ENCODE data around the gene ILKAP. TPM values are rescaled to one million over a fixed set of nuclear protein-coding genes. Genes with fewer than 3 reads are reported as not detected.

ILKAP gene
- total RNA-seq, 1 experiment from 2014 or later = 55.4 TPM

GRCh38 chr2:238235331-238235732, 31.8 kb upstream of the ILKAP start:
- H3K27me3 Mint-ChIP-seq (ENCODE audit: unreplicated experiment) = peaks cover 31% of the 10 kb centered on the region
- H3K36me3 Mint-ChIP-seq (ENCODE audit: insufficient read depth, unreplicated experiment) = peaks cover 30% of the 10 kb centered on the region
- intact Hi-C loops (cut with micrococcal nuclease; ENCODE audit: unreplicated experiment) = no loop called here
- no TSS peak for BruUV-seq (replicated peaks)
- H3K4me1 Mint-ChIP-seq (ENCODE audit: low read depth, unreplicated experiment) = peaks cover 12% of the 10 kb centered on the region
- H3K9me3 Mint-ChIP-seq (ENCODE audit: low read depth, unreplicated experiment) = no peaks in the 10 kb centered on the region
- TF ChIP-seq, protein P1, sequence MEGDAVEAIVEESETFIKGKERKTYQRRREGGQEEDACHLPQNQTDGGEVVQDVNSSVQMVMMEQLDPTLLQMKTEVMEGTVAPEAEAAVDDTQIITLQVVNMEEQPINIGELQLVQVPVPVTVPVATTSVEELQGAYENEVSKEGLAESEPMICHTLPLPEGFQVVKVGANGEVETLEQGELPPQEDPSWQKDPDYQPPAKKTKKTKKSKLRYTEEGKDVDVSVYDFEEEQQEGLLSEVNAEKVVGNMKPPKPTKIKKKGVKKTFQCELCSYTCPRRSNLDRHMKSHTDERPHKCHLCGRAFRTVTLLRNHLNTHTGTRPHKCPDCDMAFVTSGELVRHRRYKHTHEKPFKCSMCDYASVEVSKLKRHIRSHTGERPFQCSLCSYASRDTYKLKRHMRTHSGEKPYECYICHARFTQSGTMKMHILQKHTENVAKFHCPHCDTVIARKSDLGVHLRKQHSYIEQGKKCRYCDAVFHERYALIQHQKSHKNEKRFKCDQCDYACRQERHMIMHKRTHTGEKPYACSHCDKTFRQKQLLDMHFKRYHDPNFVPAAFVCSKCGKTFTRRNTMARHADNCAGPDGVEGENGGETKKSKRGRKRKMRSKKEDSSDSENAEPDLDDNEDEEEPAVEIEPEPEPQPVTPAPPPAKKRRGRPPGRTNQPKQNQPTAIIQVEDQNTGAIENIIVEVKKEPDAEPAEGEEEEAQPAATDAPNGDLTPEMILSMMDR (IDR thresholded peaks at IDR 0.05; ENCODE audit: unreplicated experiment) = no peak
- CTCF ChIA-PET = no interaction called here
- H3K27ac Mint-ChIP-seq (ENCODE audit: unreplicated experiment) = no peak overlapping the region
- no peak overlapping the region for H3K4me3 Mint-ChIP-seq (ENCODE audit: low read depth, unreplicated experiment)
- no peak for DNase-seq

DNA sequence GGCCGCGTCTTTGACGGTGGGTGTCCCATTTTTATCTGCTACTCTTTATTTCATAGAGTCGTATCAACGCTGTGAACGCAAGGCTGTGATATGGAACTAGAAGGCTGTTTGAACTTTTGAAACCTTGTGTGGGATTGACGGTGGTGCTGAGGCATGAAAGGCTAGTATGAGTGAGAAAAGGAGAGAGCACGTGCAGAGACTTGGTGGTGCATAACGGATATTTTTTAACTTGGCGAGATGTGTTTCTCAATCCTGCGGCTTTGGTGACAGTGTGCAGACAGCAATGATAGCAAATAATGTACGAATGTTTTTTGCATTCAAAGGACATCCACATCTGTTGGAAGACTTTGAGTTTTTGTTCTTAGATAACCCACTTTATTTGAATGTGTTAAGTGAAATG, 30.1 kb upstream of the ILKAP start:
- Mint-ChIP-seq H3K9me3 (ENCODE audit: low read depth, unreplicated experiment) (no peaks in the 10 kb centered on the region), H3K4me1 (ENCODE audit: low read depth, unreplicated experiment) (peaks cover 10% of the 10 kb centered on the region), H3K4me3 (ENCODE audit: low read depth, unreplicated experiment) (peak overlapping the region; percentile 74), H3K36me3 (ENCODE audit: insufficient read depth, unreplicated experiment) (peaks cover 21% of the 10 kb centered on the region), H3K27me3 (ENCODE audit: unreplicated experiment) (peaks cover 31% of the 10 kb centered on the region), H3K27ac (ENCODE audit: unreplicated experiment) (no peak overlapping the region)
- DNase-seq = no peak
- BruUV-seq (replicated peaks) = no TSS peak
- CTCF ChIA-PET = no interaction called here
- intact Hi-C loops (cut with micrococcal nuclease; ENCODE audit: unreplicated experiment) = no loop called here
- TF ChIP-seq, protein P1 (IDR thresholded peaks at IDR 0.05; ENCODE audit: unreplicated experiment) = no peak

DNA sequence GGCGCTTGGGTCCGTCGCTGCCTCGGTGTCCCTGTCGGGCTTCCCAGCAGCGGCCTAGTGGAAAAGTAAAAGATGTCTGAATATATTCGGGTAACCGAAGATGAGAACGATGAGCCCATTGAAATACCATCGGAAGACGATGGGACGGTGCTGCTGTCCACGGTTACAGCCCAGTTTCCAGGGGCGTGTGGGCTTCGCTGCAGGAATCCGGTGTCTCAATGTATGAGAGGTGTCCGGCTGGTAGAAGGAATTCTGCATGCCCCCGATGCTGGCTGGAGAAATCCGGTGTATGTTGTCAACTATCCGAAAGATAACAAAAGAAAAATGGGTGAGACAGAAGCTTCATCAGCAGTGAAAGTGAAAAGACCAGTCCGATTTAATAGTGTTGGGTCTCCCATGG, 28.3 kb upstream of the ILKAP start:
- no peak overlapping the region for H3K27ac Mint-ChIP-seq (ENCODE audit: unreplicated experiment)
- CTCF ChIA-PET = no interaction called here
- TF ChIP-seq, protein P1 (IDR thresholded peaks at IDR 0.05; ENCODE audit: unreplicated experiment) = no peak
- peaks cover 31% of the 10 kb centered on the region for H3K27me3 Mint-ChIP-seq (ENCODE audit: unreplicated experiment)
- H3K9me3 Mint-ChIP-seq (ENCODE audit: low read depth, unreplicated experiment) = no peaks in the 10 kb centered on the region
- peak overlapping the region; percentile 79 for H3K4me3 Mint-ChIP-seq (ENCODE audit: low read depth, unreplicated experiment)
- intact Hi-C loops (cut with micrococcal nuclease; ENCODE audit: unreplicated experiment) = no loop called here
- BruUV-seq (replicated peaks) = no TSS peak
- H3K36me3 Mint-ChIP-seq (ENCODE audit: insufficient read depth, unreplicated experiment) = peaks cover 21% of the 10 kb centered on the region
- DNase-seq = no peak
- peaks cover 10% of the 10 kb centered on the region for H3K4me1 Mint-ChIP-seq (ENCODE audit: low read depth, unreplicated experiment)

DNA sequence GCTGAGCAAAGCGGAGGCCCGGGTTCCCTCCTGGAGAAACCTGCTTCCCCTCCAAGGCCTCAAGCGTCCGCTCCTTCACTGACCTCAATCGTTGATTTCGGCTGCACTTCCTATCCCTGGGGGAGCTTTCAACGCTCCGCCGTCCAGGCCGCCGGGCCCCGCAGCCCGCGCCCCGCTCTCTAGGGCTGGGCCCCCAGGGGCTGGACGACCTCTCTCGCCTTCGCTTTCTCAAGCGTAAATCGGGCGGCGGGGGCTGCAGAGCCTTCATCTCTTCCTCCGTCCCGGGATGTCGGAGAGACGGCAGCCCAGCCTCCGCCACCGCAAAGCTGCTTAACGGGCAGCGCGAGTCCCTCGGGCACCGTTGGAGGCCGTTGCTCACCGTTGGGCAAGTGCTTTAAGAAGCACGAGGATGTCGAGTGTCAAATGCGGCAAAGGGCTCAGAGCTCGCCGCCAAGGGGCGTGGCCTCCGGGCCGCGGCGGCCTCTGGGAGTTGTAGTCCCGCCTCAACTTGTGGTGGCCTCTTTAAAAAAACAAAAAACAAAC, 27.8 kb upstream of the ILKAP start:
- Mint-ChIP-seq H3K27me3 (ENCODE audit: unreplicated experiment) (peaks cover 28% of the 10 kb centered on the region), H3K4me3 (ENCODE audit: low read depth, unreplicated experiment) (peak overlapping the region; percentile 79), H3K36me3 (ENCODE audit: insufficient read depth, unreplicated experiment) (peaks cover 21% of the 10 kb centered on the region), H3K4me1 (ENCODE audit: low read depth, unreplicated experiment) (peaks cover 10% of the 10 kb centered on the region), H3K27ac (ENCODE audit: unreplicated experiment) (peak overlapping the region; percentile 40), H3K9me3 (ENCODE audit: low read depth, unreplicated experiment) (no peaks in the 10 kb centered on the region)
- DNase-seq = peak; percentile 63
- CTCF ChIA-PET = no interaction called here
- TF ChIP-seq, protein P1 (IDR thresholded peaks at IDR 0.05; ENCODE audit: unreplicated experiment) = no peak
- intact Hi-C loops (cut with micrococcal nuclease; ENCODE audit: unreplicated experiment) = no loop called here
- BruUV-seq (replicated peaks) = TSS peak; percentile 45
